GM18951 (cell line): ENCODE results near the gene NR1D1.

Experiments
- POLR2A ChIP-seq: IDR thresholded peaks from 4 replicates; pipeline ENCODE4 v1.6.1; 2011; ENCODE audit warnings: mild to moderate bottlenecking; ENCODE audit not compliant: insufficient read length, insufficient read depth; ENCODE audit errors: extremely low read depth
- in situ Hi-C: fragments of 300-500 bp; cut with MboI; formaldehyde crosslinking; loops from one replicate; pipeline ENCODE4 v1.12.0; 2022; ENCODE audit warnings: low sequenced_read_pairs, mixed read lengths, inconsistent platforms; ENCODE audit not compliant: unreplicated experiment

The NR1D1 gene

DNA sequence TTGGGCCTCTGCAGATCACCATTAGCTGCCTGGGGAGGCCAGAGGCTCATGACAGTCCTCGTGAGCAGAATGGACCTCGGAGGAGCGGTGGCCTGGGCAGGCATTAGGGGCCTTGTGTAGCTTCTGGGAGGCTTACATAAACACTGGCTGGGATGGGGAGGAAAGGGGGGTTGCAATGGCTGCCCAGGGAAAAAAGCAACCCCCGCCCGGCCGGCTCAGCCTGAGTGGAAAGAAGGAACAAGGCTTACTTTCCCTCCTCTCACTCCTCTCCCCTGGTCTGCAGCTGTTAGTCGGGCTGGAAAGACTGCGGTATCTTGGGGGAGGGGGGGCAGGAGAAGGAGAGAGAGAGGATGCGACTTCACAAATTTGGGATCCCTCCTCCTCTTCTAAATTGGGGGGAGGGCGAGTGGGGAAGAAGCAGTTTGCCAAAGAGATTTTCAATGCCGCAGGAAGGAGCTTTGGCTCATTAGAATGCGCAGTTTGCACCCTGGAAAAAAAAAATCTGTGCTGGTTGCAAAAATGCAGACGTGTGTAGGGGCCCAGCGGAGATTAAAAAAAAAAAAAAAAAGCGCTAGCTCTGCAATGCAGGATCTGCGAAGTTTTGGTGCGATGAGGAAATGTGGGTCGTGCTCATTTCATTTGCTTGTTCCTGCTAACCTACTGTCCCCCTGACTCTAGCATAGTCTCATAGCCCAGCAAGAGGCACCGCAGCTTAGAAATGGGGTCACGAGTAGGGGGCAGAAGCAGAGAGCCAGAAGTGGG is 6.6 kb upstream of the NR1D1 start:
- no peak for TF ChIP-seq POLR2A
- in situ Hi-C loops = no loop called here

DNA sequence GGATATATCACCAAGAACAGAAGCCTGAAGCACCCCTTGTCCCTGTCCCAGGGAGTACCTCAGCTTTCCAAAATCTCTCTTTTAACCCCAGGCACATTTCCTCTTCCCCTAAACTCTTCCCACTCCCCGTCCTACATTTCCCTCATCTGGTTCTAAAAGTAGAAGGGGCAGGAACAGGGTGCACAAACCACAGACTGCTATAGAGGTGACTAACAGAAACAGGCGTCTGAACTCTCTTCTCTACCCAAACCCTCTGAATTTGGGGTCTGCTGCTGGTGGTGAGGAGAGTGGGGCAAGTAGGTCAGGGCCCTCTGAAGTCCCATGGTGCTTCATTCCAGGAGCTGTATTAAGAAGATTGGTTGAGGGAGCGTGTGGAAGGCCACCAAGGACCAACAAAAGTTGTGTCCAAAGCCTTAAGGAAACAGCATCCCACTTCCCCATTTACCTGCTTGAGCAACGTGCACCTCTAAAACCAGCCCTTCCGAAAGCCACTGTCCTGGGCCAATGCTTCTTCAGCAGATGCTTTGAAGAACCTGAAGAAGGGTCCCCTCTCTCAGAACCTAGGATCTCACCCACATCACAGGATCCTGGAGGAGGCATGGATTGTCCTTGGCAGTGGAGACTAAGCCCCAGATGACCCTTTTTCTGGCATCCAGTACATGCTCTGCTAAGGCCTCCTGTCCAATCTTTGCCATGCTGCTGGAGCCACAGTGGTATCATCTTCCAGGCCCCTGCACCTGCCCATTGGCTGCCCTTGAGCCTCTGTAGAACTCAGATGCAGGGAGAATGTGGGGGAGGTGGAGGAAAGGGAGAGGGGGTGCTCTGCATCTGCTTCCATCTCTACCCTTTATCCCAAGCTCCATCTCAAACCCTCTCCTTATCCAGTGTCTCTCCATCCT is 5.7 kb upstream of the NR1D1 start:
- no peak for TF ChIP-seq POLR2A
- in situ Hi-C loops = no loop called here

DNA sequence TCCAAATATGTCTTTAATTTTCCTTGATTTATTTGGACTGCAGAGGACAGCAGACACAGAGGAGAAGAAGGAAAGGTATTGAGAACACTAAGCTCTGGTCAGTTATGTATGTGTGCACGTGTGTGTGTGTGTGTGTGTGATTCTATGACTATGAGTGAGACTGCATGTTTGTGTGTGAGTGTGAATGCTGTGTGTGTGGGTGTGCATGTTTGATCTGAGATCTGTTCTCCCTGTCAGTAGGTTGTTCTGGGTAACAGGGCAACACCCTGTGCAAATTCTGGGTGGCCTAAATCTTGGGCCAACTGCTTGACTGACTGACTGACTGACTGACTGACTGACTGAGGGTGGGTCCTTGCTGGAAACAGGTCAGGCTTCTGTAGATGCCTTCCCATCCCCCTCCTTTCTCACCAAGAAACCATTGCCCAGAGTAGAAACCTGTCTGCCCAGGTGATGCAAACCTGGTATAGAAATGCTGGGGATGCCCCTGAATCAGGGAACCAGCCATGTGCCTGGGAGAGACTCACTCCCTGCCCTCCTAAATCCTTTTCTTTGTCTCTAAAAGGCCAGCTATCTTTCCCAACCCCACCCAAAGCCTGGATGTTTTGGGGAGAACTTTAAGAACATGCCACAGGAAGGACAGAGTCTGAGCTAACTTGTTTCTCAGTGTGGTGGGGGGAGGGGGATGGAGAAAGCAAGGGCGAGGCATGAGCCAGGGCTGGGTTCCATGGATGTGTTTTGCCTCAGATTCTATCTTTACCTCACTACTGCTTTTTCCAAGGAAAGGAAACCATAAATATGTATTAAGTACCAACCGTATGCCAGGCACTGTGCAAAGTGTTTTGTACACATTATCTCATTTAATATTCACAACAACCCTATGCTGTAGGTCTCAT is 4.5 kb upstream of the NR1D1 start:
- in situ Hi-C loops = no loop called here
- TF ChIP-seq POLR2A = no peak

DNA sequence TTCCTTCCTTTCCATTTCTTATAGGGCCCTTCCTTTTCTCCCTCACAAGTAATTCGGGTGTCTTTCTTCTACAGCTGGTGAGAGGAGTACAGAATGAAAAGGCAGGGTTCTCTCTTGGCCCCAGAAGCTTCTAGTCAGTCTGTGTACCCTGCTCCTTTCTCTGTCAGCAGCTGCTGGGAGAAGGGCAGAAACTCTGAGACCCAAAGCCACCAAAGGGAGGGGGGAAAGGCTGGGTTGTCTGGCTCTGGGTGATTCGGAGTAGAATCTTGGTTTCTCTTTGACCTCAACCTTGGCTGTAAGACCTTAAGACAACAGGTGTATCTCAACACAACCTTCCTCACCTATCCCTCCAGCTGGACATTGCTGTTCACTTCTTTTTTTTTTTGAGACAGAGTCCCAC is 3.3 kb upstream of the NR1D1 start:
- in situ Hi-C loops = no loop called here
- no peak for TF ChIP-seq POLR2A

DNA sequence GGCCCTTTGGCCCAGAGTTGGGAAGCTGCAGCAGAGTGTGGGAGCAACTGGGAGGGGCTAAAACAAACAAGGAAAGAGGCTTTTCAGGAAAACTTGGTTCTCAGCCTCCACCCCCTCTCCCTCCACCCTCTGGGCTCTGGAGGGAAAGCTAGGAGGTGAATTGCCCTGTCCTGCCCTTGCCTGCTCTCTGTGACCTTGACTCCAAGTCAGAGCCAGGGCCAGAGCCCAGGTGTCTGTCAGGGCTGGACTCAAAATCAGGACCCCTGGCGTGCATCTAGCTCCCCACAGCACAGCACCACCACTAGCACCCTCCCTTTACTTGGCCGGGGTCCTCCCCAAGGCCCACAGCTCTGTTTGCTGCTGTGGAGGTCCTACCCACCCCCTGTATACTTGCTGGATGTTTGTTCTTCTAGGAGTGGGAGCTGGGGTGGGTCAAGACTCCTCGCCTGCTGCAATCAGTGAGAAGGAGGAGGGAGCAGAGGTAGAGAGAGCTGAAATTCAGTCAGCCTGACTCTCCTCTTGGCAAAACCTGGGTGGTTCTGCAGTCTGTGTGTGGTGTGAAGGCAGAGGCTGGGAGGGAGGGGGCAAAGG is 2.8 kb upstream of the NR1D1 start:
- TF ChIP-seq POLR2A = no peak

DNA sequence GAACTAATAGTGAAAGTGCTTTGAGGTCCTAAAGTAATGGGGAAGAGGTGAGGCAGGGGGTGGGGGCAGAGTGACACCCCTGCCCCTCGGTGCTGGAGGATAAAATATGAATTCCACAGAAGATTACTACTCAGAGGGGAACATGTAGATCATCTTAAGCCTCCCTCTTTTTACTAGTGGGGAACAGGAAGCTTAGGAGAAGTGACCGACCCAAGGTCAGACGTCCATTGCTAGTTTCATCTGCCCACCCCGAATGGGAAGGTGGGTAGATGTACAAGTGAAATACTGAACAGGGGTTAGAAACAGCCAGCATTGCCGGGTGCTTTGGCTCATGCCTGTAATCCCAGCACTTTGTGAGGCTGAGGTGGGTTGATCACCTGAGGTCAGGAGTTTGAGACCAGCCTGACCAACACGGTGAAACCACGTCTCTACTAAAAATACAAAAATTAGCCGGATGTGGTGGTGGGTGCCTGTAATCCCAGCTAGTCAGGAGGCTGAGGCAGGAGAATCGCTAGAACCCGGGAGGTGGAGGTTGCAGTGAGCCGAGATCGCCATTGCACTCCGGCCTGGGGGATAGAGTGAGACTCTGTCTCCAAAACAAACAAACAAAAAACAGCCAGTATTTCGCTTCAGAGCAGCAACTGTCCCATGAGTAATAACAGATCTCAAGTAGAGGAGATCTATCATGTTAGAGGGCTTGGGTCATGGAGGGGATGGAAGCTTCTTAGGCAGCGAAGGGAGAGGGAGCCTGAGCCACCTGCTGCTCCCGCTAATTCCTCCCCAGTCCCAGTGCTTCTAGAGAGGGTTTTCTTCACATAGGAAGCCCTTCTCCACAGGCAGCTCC is 1.2 kb upstream of the NR1D1 start:
- in situ Hi-C loops = no loop called here
- TF ChIP-seq POLR2A = no peak

More for the DNA sequence above, 2.8 kb upstream of the NR1D1 start:
- in situ Hi-C loops = no loop called here

DNA sequence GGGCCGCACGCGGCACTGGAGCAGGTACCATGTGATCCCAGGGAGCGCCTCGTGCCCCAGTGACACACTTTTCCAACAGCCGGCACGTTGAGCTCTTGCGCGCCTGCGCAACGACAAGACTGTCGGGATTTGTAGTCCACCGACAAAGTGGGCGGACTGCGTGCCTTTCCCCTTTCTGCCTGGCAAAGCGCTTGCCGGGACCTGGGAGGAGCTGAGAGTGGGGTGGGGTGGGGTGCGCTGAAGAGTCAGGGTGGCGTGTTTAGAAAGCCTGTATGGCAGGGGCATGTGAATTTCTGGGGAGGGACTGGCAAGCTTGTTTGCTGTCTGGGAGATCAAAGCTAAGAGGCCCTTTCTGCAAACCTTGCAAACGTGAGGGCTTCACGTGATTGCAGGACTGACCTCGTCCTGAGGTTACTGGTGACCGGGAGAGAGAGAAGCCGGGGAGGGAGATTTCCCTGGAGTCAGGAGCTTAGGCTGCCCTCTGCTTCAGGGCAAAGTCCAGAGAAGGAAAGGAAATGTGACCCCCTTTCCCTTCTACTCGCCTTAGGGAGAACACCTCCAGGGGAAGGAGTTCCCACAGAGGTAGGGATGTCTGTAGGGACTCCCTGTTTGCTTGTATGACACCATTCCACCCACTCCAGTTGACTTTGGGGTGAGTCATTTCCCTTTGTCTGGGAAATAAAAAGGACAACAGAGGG is 429 bp upstream of the NR1D1 start:
- no peak for TF ChIP-seq POLR2A
- in situ Hi-C loops = no loop called here

DNA sequence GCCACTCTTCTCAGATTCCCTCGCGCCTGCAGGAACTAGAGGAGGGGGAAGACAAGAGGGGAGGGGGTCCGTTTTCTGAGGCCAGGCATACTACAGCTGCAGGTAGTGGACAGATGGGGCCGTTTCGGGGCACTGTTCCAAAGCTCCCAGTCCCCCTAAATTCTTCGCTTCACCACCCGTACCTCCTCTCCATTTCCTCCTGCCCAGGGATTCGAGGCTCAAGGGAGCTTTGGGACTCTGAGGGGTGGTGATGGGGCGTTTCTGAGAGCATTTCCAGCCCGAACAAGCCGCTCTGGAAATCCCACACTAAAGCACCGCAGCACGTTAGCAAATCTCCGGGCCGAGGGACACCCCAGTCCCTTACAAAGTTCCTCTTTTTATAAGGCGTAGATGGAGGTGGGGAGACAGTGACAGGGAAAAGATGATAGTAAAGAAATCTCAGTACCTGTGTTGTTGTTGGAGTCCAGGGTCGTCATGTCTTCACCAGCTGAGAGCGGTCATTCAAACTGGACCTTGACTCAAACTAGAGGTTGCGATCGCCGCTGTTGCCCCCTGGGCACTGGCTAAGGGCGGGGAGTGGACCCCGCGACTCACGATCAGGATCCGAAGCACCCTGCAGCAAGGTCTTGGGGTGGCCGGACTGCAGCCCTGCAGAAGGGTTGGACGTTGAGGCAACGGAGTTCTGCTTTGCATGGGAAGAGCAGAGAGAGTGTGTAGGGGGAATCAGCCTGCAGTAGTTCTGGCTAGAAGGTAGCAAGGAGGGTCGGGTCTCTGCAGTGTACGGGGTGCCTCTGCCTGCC is 570 bp downstream of the NR1D1 start:
- TF ChIP-seq POLR2A = no peak
- in situ Hi-C loops = no loop called here

DNA sequence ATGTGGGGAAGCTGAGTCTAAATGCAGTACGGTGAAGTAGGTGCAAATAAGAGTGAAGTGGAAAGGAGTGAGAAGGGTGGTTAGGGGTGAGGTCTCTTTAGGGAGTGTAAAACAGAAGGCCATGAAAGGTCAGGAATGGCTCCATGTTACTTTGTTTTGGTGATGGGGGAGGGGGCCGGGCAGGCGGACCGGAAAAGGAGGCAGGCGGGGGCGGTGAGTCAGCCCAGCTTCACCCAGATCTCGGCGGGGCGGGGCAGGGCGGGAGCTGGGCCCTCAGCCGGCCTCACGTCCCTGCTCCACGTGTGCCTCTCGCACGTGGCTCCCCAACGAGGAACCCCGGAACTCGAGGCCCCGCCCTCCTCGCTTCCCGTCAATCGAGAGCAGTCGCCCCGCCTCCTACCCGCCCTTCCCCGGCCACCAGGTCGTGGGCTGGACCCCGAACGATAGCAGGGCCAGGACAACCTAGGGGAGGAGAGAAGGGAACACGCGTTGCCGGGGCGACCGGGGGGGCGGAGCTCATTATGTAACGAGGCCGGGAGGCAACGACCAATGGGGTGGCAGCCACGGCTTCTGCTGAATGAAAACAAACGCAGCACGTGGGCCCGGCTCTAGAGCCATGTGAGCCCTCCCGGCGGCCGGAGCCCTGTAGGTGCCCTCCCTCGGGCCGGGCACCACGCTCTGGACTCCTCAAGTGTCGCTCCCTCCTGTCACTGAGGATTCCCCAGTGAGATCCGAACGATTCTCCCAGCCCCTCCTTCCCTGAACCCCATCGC is 1.4 kb downstream of the NR1D1 start:
- TF ChIP-seq POLR2A = no peak
- in situ Hi-C loops = no loop called here
